Measurements from ENCODE around the gene FGF4.

Gene FGF4

DNA sequence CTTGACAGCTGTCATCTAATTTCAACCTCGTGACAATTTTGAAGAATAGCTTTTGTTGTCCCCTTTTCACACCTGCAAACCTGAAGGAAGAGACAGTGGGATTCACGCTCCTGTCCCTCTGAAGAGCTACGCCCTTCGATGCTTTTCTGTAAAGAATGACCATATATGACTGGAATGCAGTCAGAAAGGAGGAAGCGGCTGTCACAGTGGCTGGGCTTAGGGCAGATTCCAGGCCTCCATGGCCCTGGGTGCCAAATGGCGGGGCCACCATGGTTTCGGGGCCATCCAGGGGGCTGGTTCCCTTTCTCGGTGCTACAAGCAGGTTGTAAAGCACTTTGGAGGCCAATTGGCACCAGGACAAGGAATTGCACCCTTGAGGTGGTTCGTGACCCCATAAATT is 49.1 kb downstream of the FGF4 start:
- DNase-seq (ENCODE audit: low read depth), result no peak

DNA sequence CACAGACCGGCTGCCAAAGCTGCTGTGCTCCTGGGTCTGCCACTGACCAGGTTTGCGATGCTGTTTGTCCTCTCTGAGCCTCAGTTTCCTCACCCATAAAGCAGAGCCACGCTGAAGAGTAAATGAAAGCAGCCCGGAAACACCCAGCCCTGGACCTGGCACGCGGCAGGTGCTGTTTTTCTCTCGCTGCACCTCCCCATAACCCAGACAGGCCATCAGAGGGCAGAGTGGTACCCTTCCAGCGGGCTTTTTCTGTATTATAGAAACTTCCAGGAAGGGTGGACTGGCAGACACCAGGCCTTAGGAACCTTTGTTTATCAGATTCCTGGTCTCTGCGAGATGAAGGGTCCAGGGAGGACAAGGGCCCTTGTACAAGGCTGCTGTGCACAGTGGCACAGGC is 53.4 kb downstream of the FGF4 start:
- no peak for DNase-seq (ENCODE audit: low read depth)

DNA sequence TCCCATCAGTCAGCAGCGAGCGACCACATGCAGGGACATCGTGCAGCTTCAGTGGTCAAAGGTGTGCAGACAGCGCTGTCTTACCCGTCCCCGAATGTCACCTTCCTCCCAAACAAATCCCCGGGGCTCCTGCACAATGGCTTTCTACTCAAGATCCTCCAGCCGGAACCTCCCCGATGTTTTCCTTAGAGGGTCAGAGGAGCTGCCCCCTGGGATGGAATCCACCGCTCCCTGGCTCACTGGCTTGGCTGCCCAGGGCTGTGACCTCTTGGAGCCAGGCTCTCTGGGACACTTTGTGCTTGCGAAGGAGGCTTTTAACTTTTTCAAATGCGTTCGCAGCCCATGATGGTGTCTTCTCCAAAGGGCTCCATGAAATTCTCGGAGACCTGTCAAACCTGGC is 54.0 kb downstream of the FGF4 start:
- DNase-seq (ENCODE audit: low read depth), result no peak

Measured in fibroblast of gingiva (primary cell).